Activated CD8-positive, alpha-beta memory T cell treated with anti-CD3 and anti-CD28 coated beads, Interleukin-2, amount 50 U/mL, for 48 hours (primary cell): Measurements from ENCODE around the gene IGBP1.
"Not testable (repeated sequence)": the region's sequence is repeated elsewhere in the genome, so short reads cannot be mapped to it uniquely, and the experiment has no call there.

ENCODE experiments used
- DNase-seq: peaks from one replicate; pipeline ENCODE4 v3.0.0-alpha.2; 2020

The IGBP1 gene

DNA sequence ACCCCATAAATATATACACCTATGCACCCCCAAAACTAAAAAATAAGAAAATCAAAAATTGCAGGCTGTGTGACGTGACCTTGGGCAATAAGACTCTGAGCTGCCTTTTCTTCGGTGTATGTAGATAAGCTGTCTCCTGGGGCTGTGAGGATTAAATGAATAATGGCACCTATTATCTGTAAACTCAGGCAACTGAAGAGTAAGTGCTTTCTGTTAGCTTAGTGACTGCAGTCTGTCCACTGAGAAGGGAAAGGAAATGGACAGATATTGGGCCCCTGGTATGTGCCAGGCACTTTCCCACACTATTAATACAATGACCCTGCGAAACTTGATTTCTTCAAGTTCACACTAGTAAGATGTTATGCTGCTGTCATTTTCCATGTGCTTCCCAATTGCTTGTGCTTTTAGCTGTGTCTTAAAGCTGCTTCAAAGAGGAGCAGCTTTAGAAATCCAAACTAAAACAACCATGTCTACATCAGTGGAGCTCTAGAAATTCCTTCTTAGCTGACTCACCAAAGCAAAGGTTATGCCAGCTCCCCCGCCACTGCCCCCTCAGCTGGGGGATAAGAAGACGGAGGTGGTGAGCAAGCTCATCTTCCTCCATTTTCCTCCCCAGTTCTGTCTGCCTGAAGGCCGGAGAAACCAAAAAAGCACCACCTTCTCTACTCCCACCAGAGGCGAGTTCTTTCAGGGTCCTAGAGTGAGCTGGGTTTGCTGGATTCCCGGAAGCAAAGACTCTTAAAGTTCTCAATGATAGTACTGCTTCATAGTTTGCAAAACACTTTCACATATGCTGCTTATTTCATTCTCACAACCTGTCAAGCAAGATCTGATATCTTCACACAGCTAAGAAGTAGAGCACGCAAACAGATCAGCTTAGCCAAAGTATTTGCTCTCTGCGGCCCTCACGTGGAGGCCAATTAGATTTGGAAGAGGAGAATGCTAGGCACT is 35.3 kb downstream of the IGBP1 start:
- no peak for DNase-seq

DNA sequence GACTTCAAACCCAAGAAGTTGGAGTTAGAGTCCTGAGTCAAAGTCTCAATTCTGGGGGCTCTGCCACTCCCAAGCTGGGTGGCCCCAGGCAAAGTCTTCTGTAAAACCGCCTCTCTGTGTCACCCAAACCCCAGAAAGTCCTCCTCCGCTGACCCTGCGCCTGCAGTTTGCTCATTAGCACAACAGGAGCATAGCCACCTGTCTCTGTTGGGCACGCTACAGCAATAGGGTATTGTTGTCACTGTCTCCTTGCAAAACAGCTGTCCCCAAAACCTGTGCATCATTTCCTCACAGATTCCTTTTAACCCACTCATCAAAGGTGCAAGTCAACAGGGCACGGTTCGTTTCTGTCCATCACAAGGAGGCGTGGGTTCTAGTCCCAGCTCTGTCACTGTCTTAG is 36.0 kb downstream of the IGBP1 start:
- no peak for DNase-seq

DNA sequence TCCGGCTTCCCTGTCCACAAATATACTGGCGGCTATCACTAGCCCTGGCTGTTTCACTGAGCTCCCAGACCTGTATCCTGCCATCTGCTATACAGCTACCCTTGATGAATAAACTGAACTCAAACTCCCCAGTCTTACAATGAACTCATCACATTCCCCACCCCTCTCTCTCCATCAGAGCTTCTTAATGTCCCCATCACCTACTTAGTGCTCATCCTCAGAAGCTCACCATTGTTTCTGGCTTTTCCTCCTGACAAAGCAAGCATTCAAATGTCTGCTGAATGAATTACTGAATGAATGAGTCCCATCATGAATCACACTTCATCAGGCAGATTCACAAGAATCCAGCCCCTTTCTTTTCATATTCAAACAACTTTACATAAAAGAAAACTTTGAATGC is 38.4 kb downstream of the IGBP1 start:
- no peak for DNase-seq

DNA sequence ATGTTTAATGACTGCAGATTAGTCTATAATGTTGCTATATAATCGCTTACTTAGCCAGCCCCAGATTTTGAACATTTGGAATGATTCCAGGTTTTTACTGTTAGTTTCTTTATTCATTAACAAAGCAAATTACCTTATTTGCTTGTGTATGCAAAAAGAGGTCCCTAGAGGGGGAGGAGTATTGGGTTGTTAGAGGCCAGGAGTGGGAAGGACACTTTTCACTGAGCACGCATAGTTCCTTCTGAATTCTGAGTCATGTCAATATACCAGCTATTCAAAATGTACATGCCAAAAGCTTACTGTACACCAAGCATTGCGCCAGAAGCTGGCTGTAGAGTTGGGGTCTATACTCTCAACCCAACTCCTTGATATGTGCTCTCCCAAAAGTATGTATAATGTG is 39.0 kb downstream of the IGBP1 start:
- DNase-seq = no peak

DNA sequence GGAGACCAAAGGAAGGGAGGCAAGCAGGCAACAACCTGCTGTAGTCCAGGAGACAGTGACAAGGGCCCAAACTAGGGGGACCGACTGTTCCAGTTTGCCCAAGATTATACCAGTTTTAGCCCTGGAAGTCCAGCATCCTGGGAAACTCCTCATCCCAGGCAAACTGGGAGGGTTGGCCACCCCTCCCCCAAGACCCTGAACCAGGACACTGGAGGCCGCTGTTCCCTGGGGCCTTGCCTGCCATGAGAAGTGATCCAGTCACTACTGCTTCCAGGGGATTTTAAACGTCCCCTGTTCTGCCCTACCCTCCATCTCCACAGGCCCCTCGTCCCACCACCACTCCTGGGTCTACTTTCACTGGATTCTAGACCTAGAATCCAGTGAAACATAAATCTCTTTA is 39.7 kb downstream of the IGBP1 start:
- no peak for DNase-seq

DNA sequence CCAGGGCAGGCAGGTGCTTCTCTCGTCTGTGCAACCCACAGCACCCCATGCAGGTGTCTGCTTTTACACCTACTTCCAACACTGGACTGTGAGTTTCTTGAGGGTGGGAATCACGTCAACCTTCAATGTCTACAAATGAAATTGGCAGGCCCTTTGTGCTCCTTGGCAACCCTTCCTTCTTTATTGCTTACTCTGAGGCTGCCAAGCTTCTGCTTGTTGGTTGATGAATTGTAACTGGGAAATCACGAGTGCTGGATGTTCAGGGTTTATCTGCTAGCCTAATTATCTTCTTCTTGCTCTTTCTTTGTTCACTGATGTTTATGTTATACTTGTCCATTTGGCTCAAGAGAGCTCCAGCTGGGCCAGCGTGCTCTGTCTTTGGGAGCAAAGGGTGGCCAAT is 41.5 kb downstream of the IGBP1 start:
- no peak for DNase-seq

DNA sequence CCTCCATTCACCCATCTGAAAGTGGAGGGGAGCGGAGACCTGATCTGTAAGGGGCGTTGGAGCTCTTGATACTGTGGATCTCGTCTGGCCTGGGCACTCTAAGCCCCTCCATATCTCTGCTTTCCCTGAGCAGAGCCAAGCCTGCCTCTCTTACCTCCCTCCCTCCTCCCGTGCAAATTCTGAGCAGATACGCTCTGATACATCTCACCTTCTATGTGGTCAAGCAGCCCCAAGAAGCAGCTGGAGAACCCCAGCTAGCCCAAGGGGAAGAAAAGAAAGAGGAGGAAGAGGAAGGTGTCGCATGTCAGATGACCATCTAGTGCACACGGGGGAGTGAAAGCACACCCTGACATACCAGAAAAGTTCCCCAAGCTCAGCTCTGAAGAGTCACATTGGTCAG is 42.1 kb downstream of the IGBP1 start:
- DNase-seq = no peak

DNA sequence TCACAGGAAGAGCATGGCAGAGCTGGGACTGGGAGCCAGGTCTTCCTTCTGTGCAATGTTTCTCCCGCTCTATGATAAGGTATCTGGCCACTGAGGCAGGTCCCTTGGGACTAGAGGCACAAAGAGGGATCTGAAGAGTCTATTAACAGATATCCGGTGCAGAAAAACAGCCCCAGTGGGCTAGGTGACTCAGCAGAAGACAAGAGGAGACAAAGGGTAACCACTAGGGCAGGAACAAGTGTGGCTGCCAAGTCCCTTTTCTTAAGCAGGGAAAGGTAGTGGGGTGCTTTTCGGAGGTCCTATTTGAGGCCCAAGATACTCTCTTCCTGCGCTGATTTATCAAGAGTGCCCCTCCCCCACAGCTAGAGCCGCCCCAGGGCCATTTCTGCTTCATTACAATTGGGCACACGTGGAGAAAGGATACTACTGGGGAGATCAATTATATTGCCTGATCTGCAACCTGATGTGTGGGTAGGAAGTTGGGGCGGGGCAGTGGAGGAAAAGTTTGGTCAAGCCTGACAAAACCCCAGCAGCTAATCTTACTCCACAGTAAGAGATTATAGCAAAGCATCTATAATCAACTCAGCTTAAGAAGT is 43.8 kb downstream of the IGBP1 start, which contains the start of gene DGAT2L6:
TSS of gene DGAT2L6 (plus strand) at position 546 of the 596 bp plus-strand sequence. CDS start 100 bp downstream, outside the sequence.
- DNase-seq = no peak

DNA sequence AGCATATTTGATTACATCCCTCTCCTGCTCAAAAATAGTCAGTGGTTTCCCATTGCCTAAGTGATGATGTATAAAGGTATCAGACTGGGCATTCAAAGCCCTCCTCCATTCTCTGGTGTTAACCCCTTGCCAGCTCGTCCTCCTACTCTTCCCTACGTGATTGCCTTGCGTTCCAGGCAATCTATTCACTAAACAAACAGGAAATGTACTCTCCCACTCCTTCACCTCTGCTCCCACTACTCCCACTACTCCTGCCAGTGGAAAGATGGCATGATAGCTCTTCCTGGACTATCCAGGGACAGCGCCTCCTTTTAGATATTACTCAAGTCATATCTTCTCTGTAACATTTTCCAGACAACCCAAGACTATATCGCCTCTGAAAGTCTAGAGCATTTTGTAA is 49.8 kb downstream of the IGBP1 start:
- DNase-seq = no peak

DNA sequence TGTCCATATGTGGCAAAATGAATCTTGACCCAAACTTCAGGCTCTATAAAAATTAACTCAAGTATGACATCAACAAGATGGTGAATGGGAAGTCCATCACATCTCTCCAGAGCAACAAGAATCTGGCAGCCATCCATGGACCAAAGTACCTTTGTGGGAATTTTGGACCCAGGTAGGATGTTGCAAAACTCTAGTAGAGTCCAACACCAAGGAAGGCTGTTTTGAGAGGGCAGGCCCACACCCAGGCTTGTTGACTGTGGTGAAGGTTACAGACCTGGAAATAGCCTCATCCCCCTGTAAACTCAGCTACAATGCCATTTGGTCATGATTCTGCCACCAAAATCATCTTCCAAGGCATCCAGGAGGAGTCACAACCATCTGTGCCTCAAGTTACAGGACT is 57.0 kb downstream of the IGBP1 start:
- DNase-seq = no peak

DNA sequence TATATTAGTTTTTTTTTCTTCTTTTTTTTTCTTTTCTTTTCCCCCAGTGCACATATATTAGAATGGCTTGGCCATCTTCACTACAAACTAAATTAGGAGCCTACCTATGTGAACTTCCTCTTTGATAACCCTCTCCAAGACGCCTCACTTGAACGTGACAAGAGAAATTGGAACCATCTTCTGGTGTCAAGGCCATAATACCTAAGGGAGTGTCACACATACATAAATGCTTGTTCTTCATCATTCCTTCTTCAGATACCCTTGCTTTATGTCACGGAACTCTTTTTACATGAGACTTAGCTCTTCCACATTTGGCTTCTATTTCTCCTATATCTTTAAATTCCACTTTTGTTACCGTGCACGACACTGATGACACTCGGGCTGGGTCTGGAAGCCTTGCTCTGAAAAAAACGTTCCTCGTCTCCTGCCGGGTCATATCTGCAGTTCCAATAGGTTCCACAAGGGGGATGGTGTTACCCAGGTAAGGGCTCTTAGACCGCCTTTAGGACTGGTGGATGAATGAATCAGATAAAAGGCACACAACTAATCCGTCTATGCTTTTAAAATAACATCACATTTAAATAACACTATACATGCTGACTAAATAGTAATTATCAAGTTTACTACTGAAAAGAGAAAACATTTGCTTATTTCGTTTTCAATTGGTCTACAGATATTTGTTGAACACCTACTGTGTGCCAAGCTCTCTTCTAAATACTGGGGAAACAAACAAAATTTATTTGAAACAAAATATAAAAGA is 63.9 kb downstream of the IGBP1 start:
- peak; percentile 66 for DNase-seq

DNA sequence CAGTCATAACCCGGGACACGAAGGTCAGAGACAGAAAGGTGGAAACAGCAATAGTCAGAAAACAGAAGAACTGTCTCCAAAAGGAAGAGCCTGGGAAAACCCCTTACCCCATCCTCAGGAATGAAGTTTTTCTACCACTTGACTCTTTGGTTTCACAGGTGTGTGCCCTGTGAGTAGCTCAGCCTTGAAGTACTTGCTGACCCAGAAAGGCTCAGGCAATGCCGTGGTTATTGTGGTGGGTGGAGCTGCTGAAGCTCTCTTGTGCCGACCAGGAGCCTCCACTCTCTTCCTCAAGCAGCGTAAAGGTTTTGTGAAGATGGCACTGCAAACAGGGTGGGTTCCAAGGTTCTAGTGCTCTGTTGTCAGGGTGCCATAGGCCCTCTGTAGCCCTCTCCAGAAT is 68.5 kb downstream of the IGBP1 start:
- no peak for DNase-seq

DNA sequence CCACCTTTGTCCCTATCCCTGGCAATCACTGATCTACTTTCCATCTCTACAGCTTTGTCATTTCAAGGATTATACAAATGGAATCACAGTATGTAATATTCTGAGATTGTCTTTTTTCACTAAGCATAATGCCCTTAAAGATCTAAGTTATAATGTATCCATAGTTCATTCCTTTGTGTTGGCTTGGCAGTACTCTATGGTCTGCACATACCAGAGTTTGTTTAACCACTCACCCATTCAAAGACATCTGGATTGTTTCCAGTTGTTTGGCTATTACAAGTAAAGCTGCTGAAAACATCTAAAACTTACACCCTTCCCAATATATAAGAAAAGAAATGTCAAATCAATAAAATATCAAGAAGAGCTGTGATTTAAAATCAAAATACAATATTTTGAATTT is 75.2 kb downstream of the IGBP1 start:
- no peak for DNase-seq

DNA sequence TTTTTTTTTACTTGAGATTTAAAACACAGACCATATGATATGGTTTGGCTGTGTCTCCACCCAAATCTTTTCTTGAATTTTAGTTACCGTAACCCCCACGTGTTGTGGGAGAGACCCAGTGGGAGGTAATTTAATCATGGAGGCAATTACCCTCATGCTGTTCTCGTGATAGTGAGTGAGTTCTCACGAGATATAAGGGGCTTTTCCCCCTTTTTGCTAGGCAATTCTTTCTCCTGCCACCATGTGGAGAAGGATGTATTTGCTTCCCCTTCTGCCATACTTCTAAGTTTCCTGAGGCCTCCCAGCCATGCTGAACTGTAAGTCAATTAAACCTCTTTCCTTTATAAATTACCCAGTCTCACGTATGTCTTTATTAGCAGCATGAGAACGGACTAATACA is 76.3 kb downstream of the IGBP1 start:
- DNase-seq = not testable (repeated sequence)
